NCI-H1105 treated with DMSO at 0.1 percent for 48 hours (cell line): ENCODE data around the gene FHIT.

Experiments
- DNase-seq: peaks from one replicate; lab custom pipeline; 2025; lab: John Stamatoyannopoulos, UW

FHIT gene

GRCh38 chr3:60469481-60469880 lies 781.8 kb downstream of the FHIT start:
- DNase-seq = no peak

GRCh38 chr3:60463685-60464084 lies 787.6 kb downstream of the FHIT start:
- DNase-seq = no peak

GRCh38 chr3:60461267-60461666 lies 790.0 kb downstream of the FHIT start:
- DNase-seq = no peak

- no peak for DNase-seq
These were observed 795.1 kb downstream of the FHIT start for GRCh38 chr3:60456180-60456579.

GRCh38 chr3:60453326-60453725 lies 797.9 kb downstream of the FHIT start:
- DNase-seq = no peak

- DNase-seq = no peak
These were observed 802.6 kb downstream of the FHIT start for GRCh38 chr3:60448696-60449095.

GRCh38 chr3:60445446-60445845 lies 805.8 kb downstream of the FHIT start:
- no peak for DNase-seq

- DNase-seq = no peak
These were observed 806.3 kb downstream of the FHIT start for GRCh38 chr3:60444898-60445437.

GRCh38 chr3:60440869-60441268 lies 810.4 kb downstream of the FHIT start:
- DNase-seq = no peak

GRCh38 chr3:60435941-60436650 lies 815.2 kb downstream of the FHIT start:
- DNase-seq = no peak

- no peak for DNase-seq
These were observed 816.3 kb downstream of the FHIT start for GRCh38 chr3:60434950-60435349.

GRCh38 chr3:60434323-60434722 lies 816.9 kb downstream of the FHIT start:
- DNase-seq = no peak

- no peak for DNase-seq
These were observed 819.7 kb downstream of the FHIT start for GRCh38 chr3:60431599-60431958.

GRCh38 chr3:60430205-60430604 lies 821.0 kb downstream of the FHIT start:
- no peak for DNase-seq

- no peak for DNase-seq
These were observed 824.1 kb downstream of the FHIT start for GRCh38 chr3:60427109-60427508.

- DNase-seq = no peak
These were observed 826.3 kb downstream of the FHIT start for GRCh38 chr3:60424942-60425341.

GRCh38 chr3:60424034-60424433 lies 827.2 kb downstream of the FHIT start:
- DNase-seq = no peak

GRCh38 chr3:60423556-60423955 lies 827.7 kb downstream of the FHIT start:
- no peak for DNase-seq

GRCh38 chr3:60421749-60422446 lies 829.4 kb downstream of the FHIT start:
- DNase-seq = no peak

- no peak for DNase-seq
These were observed 833.7 kb downstream of the FHIT start for GRCh38 chr3:60417576-60417975.

- DNase-seq = no peak
These were observed 837.2 kb downstream of the FHIT start for GRCh38 chr3:60414011-60414410.

GRCh38 chr3:60413551-60413950 lies 837.7 kb downstream of the FHIT start:
- no peak for DNase-seq

GRCh38 chr3:60403866-60404265 lies 847.4 kb downstream of the FHIT start:
- no peak for DNase-seq

GRCh38 chr3:60402931-60403330 lies 848.3 kb downstream of the FHIT start:
- DNase-seq = no peak
